GM23338 (cell line): ENCODE results near the gene C16orf74. TPM values are rescaled to one million over a fixed set of nuclear protein-coding genes. Genes with fewer than 3 reads are reported as not detected.

ENCODE experiments used
- ATAC-seq: fragments of 200-7000 bp; cut with Tn5 transposase; 3 replicates; pipeline ENCODE4 v1.9.1; 2020
- DNase-seq: peaks from one replicate; pipeline ENCODE4 v3.0.0-alpha.2; 2015; ENCODE audit warnings: low spot score
- H2AFZ ChIP-seq: fragments of 200-600 bp; sonication (generic); 2 replicates; pipeline ENCODE4 v1.8.0; 2016; ENCODE audit warnings: antibody characterized with exemption, mild to moderate bottlenecking, moderate library complexity
- H3F3A ChIP-seq: fragments of 200-600 bp; sonication (generic); replicated peaks from 2 replicates; pipeline ENCODE4 v1.8.0; 2017; ENCODE audit warnings: antibody characterized with exemption, mixed run types, low read depth
- H3K27ac ChIP-seq: fragments of 200-600 bp; sonication (generic); 2 replicates; pipeline ENCODE4 v1.6.1; 2016; ENCODE audit warnings: low read depth
- H3K27me3 ChIP-seq: fragments of 200-600 bp; sonication (generic); 2 replicates; pipeline ENCODE4 v1.8.0; 2016; ENCODE audit warnings: mild to moderate bottlenecking, mixed run types, moderate library complexity; ENCODE audit not compliant: insufficient read depth
- H3K36me3 ChIP-seq: fragments of 200-600 bp; sonication (generic); 2 replicates; pipeline ENCODE4 v1.8.0; 2016; ENCODE audit warnings: mild to moderate bottlenecking; ENCODE audit not compliant: insufficient read depth
- H3K4me1 ChIP-seq: fragments of 200-600 bp; sonication (generic); 2 replicates; pipeline ENCODE4 v1.8.0; 2016; ENCODE audit warnings: mild to moderate bottlenecking, moderate library complexity; ENCODE audit not compliant: insufficient read depth
- H3K4me2 ChIP-seq: fragments of 200-600 bp; sonication (generic); 2 replicates; pipeline ENCODE4 v1.7.1; 2017; ENCODE audit warnings: mixed run types
- H3K4me3 ChIP-seq: fragments of 200-600 bp; sonication (generic); 2 replicates; pipeline ENCODE4 v1.6.1; 2016; ENCODE audit warnings: mixed run types
- H3K79me2 ChIP-seq: fragments of 200-600 bp; sonication (generic); replicated peaks from 2 replicates; pipeline ENCODE4 v1.8.0; 2017; ENCODE audit warnings: mild to moderate bottlenecking; ENCODE audit not compliant: insufficient read depth
- H3K9me2 ChIP-seq: fragments of 200-600 bp; sonication (generic); 2 replicates; pipeline ENCODE4 v1.8.0; 2017; ENCODE audit not compliant: insufficient read depth
- H4K20me1 ChIP-seq: fragments of 200-600 bp; sonication (generic); replicated peaks from 2 replicates; pipeline ENCODE4 v1.8.0; 2017; ENCODE audit warnings: mild to moderate bottlenecking; ENCODE audit not compliant: insufficient read depth
- H3K27ac Mint-ChIP-seq: 2 replicates; pipeline ENCODE4 v1.8.0; 2020; ENCODE audit warnings: inconsistent platforms, mild to moderate bottlenecking, moderate library complexity, mixed read lengths
- H3K27me3 Mint-ChIP-seq: 3 replicates; pipeline ENCODE4 v1.8.0; 2022; ENCODE audit warnings: low read depth, mild to moderate bottlenecking, moderate library complexity, mixed read lengths, inconsistent platforms; ENCODE audit not compliant: insufficient read depth, poor library complexity
- H3K36me3 Mint-ChIP-seq: 3 replicates; pipeline ENCODE4 v1.8.0; 2021; ENCODE audit warnings: low read depth, mild to moderate bottlenecking, inconsistent platforms, moderate library complexity, mixed read lengths
- H3K4me1 Mint-ChIP-seq: 3 replicates; pipeline ENCODE4 v1.8.0; 2020; ENCODE audit warnings: mild to moderate bottlenecking, inconsistent platforms, mixed read lengths
- H3K4me3 Mint-ChIP-seq: 3 replicates; pipeline ENCODE4 v1.8.0; 2021; ENCODE audit warnings: moderate library complexity, mild to moderate bottlenecking, inconsistent platforms, mixed read lengths
- H3K9me3 Mint-ChIP-seq: 3 replicates; pipeline ENCODE4 v1.8.0; 2020; ENCODE audit warnings: moderate library complexity, mild to moderate bottlenecking, inconsistent platforms, mixed read lengths
- CREB1 ChIP-seq: fragments of 250-450 bp; sonication (Bioruptor Pico); IDR thresholded peaks from 2 replicates; pipeline ENCODE4 v1.5.0; 2020; ENCODE audit warnings: low read depth, mild to moderate bottlenecking, moderate library complexity
- CTCF ChIP-seq, 2 experiments: fragments of 200-600 bp in 1 of 2; sonication (generic) in 1 of 2; conservative IDR thresholded peaks; 2 replicates each; pipeline versions ENCODE4 v1.5.1 to v1.6.1; 2016 to 2017; ENCODE audit warnings: antibody characterized with exemption in 2 of 2, low read depth in 2 of 2, mild to moderate bottlenecking in 2 of 2, moderate library complexity in 1 of 2
- ETS1 ChIP-seq: IDR thresholded peaks from 2 replicates; pipeline ENCODE4 v1.6.1; 2016; ENCODE audit warnings: antibody characterized with exemption
- EZH2 ChIP-seq: fragments of 200-600 bp; sonication (generic); IDR thresholded peaks from one replicate; pipeline ENCODE4 v1.8.0; 2017; ENCODE audit warnings: antibody characterized with exemption, mild to moderate bottlenecking, low read depth; ENCODE audit not compliant: unreplicated experiment
- EZH2phosphoT487 ChIP-seq: fragments of 200-600 bp; sonication (generic); IDR thresholded peaks from one replicate; pipeline ENCODE4 v1.8.1; 2018; ENCODE audit warnings: antibody characterized with exemption; ENCODE audit not compliant: unreplicated experiment
- JUNB ChIP-seq: IDR thresholded peaks from one replicate; pipeline ENCODE4 v1.6.1; 2016; ENCODE audit warnings: antibody characterized with exemption; ENCODE audit not compliant: unreplicated experiment
- NANOG ChIP-seq: IDR thresholded peaks from 2 replicates; pipeline ENCODE4 v1.6.1; 2016; ENCODE audit warnings: antibody characterized with exemption, borderline replicate concordance
- POLR2AphosphoS5 ChIP-seq: IDR thresholded peaks from 2 replicates; pipeline ENCODE4 v1.6.1; 2016; ENCODE audit warnings: antibody characterized with exemption, low read depth
- STAT1 ChIP-seq: IDR thresholded peaks from one replicate; pipeline ENCODE4 v1.6.1; 2016; ENCODE audit warnings: antibody characterized with exemption; ENCODE audit not compliant: unreplicated experiment
- polyA plus RNA-seq: library from polyadenylated mRNA; unstranded; fragments of >200 nt; fragmentation: Nextera tagmentation; extraction: Ambion mirVana; gene quantifications from 2 replicates; pipeline ENCODE4 v1.2.1, GENCODE V29; 2016
- total RNA-seq: library from RNA; depleted of rRNA; stranded (reverse); fragments of >200 nt; shearing (Covaris generic); gene quantifications from 2 replicates; pipeline ENCODE4 v1.2.3, GENCODE V29; 2014
- TF ChIP-seq, protein P1 (sequence below): IDR thresholded peaks from one replicate; pipeline ENCODE4 v1.6.1; 2018; ENCODE audit warnings: antibody characterized with exemption; ENCODE audit not compliant: unreplicated experiment

C16orf74 gene
- total and polyA plus RNA-seq, 2 experiments from 2014 or later = 12.1 to 19.1 TPM

DNA sequence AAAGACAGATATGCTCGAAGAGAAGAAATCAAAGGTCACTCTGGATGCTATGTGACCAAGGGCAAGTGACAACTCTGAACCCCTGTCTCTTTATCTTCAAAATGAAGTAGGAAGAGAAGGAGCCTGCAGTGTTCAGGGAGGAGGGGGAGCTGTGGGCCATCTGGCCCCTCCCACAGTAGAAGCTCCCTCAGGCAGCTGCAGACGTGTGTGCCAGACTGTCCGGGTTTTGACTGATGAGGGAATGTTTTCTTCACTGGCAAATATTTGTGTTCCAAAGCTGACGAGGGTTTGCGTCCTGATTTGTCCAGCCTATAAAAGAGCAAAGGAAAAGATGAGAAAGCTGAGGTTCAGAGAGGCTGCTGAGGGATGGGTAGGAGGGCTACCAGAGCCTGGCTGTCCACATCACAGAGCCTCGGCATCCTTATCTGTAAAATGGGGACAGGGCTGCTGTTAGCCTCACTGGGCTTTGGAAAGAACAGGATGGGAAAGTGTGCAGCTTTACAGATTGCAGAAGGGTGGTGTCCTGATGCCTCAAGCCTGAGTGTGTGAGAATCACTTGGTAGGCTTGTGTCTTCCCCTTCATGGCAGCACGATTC lies 60.3 kb downstream of the C16orf74 start:
- no peak overlapping the region for H3K4me3 Mint-ChIP-seq
- no peak for DNase-seq
- no peak overlapping the region for H3K27ac ChIP-seq

DNA sequence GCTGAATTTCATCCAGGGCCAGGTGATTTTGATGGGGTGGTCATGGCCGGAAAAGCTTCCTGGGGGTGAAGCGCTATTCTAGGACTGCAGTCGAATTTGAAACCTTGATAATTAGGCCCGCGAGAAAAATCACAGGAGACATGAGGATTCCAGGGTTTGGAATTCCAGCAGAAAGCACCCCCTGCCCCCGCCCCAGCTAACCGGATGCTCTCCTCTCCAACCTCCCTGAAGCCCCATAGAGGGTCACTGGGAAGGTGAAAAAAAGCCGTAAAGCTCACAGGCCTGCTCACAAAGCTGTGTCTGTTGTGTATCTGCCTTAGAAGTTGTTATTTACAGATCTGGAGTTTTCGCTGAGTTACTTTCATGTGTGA lies 61.0 kb downstream of the C16orf74 start:
- peaks cover 16% of the 10 kb centered on the region for H3K36me3 Mint-ChIP-seq
- Histone ChIP-seq H3K4me3 (no peak overlapping the region), H2AFZ (peak overlapping the region; percentile 88), H3K36me3 (no peaks in the 10 kb centered on the region), H3K79me2 (peaks cover 32% of the 10 kb centered on the region), H3K9me2 (no peaks in the 10 kb centered on the region), H3K4me1 (peaks cover 13% of the 10 kb centered on the region; the same call in 1 of the 2 replicates), H3F3A (0 out of 2 replicates have a peak, but pooled peaks cover 9% of the 10 kb centered on the region), H4K20me1 (peaks cover 15% of the 10 kb centered on the region), H3K4me2 (peak overlapping the region; percentile 76), H3K27me3 (no peaks in the 10 kb centered on the region), H3K27ac (no peak overlapping the region)
- no peak for ATAC-seq
- H3K27me3 Mint-ChIP-seq = peaks cover 16% of the 10 kb centered on the region
- peaks cover 19% of the 10 kb centered on the region for H3K4me1 Mint-ChIP-seq
- no peak overlapping the region; the same call in 2 of the 3 replicates for H3K4me3 Mint-ChIP-seq
- H3K27ac Mint-ChIP-seq = no peak overlapping the region
- DNase-seq = peak; percentile 53
- no peaks in the 10 kb centered on the region for H3K9me3 Mint-ChIP-seq
- TF ChIP-seq CREB1 (CRISPR knock-in tag) (no peak), EZH2phosphoT487 (no peak), ETS1 (no peak), POLR2AphosphoS5 (no peak), NANOG (no peak), EZH2 (no peak)
- TF ChIP-seq, protein P1, sequence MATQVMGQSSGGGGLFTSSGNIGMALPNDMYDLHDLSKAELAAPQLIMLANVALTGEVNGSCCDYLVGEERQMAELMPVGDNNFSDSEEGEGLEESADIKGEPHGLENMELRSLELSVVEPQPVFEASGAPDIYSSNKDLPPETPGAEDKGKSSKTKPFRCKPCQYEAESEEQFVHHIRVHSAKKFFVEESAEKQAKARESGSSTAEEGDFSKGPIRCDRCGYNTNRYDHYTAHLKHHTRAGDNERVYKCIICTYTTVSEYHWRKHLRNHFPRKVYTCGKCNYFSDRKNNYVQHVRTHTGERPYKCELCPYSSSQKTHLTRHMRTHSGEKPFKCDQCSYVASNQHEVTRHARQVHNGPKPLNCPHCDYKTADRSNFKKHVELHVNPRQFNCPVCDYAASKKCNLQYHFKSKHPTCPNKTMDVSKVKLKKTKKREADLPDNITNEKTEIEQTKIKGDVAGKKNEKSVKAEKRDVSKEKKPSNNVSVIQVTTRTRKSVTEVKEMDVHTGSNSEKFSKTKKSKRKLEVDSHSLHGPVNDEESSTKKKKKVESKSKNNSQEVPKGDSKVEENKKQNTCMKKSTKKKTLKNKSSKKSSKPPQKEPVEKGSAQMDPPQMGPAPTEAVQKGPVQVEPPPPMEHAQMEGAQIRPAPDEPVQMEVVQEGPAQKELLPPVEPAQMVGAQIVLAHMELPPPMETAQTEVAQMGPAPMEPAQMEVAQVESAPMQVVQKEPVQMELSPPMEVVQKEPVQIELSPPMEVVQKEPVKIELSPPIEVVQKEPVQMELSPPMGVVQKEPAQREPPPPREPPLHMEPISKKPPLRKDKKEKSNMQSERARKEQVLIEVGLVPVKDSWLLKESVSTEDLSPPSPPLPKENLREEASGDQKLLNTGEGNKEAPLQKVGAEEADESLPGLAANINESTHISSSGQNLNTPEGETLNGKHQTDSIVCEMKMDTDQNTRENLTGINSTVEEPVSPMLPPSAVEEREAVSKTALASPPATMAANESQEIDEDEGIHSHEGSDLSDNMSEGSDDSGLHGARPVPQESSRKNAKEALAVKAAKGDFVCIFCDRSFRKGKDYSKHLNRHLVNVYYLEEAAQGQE = no peak

More for the DNA sequence above, 60.3 kb downstream of the C16orf74 start:
- Histone ChIP-seq H2AFZ (no peak overlapping the region), H3K36me3 (no peaks in the 10 kb centered on the region), H3K79me2 (peaks cover 26% of the 10 kb centered on the region), H4K20me1 (peaks cover 12% of the 10 kb centered on the region), H3F3A (0 out of 2 replicates have a peak, but pooled peaks cover 9% of the 10 kb centered on the region), H3K27me3 (no peaks in the 10 kb centered on the region), H3K4me3 (no peak overlapping the region), H3K4me1 (peaks cover 13% of the 10 kb centered on the region; the same call in 1 of the 2 replicates), H3K9me2 (no peaks in the 10 kb centered on the region), H3K4me2 (no peak overlapping the region)
- TF ChIP-seq, protein P1 = no peak
- no peak for TF ChIP-seq STAT1
- no peak for TF ChIP-seq JUNB
- no peak for TF ChIP-seq CTCF (conservative IDR thresholded peaks at IDR 0.05; ENCODE audit: low read depth in 2 of 2)
- Mint-ChIP-seq H3K27me3 (peaks cover 18% of the 10 kb centered on the region), H3K36me3 (peaks cover 16% of the 10 kb centered on the region), H3K27ac (no peak overlapping the region), H3K4me1 (peaks cover 19% of the 10 kb centered on the region), H3K9me3 (no peaks in the 10 kb centered on the region)
- no peak for ATAC-seq
